ENCODE data around the gene LMAN2L.

LMAN2L gene

GRCh38 chr2:96772903-96773671 is 33.2 kb upstream of the LMAN2L start:
- no peak for TF ChIP-seq CTCF (IDR thresholded peaks at IDR 0.05)

GRCh38 chr2:96771796-96772618 is 32.1 kb upstream of the LMAN2L start:
- TF ChIP-seq CTCF (IDR thresholded peaks at IDR 0.05) = no peak

- TF ChIP-seq CTCF (IDR thresholded peaks at IDR 0.05) = no peak
Measured at GRCh38 chr2:96770442-96771202, 30.8 kb upstream of the LMAN2L start.

- TF ChIP-seq CTCF (IDR thresholded peaks at IDR 0.05) = no peak
Measured at GRCh38 chr2:96769814-96770213, 29.9 kb upstream of the LMAN2L start.

- TF ChIP-seq CTCF (IDR thresholded peaks at IDR 0.05) = no peak
Measured at GRCh38 chr2:96768083-96768561, 28.3 kb upstream of the LMAN2L start.

GRCh38 chr2:96767135-96767871 is 27.4 kb upstream of the LMAN2L start:
- no peak for TF ChIP-seq CTCF (IDR thresholded peaks at IDR 0.05)

- no peak for TF ChIP-seq CTCF (IDR thresholded peaks at IDR 0.05)
Measured at GRCh38 chr2:96764253-96764637, 24.4 kb upstream of the LMAN2L start.
